GOT3 (cell line): ENCODE measurements around the gene PLXND1.

Experiments
- DNase-seq: peaks from one replicate; lab custom pipeline; 2025; ENCODE audit warnings: mixed read lengths; lab: John Stamatoyannopoulos, UW

PLXND1 gene

GRCh38 chr3:129601713-129602112, 4.8 kb downstream of the PLXND1 start:
- no peak for DNase-seq

DNA sequence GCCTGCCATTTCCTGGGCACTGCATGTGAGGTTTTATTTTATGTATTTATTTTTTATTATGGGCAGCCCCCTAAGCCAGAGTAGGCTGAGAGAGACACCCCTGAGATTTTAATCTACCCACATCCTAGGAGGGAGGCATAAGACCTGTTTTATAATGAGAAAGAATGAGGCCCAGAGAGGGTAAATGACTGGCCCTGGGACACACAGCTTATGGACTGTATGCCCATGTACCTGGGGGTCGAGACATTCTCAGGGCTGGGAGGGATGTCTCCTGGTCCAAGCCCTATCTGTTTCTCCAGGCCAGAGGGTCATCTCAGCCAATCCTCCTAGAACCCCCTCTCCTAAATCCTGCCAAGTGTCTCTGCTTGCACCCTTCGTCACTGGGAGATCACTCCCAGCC, 6.1 kb downstream of the PLXND1 start:
- DNase-seq: no peak

GRCh38 chr3:129599607-129600006, 6.9 kb downstream of the PLXND1 start:
- DNase-seq: no peak

DNA sequence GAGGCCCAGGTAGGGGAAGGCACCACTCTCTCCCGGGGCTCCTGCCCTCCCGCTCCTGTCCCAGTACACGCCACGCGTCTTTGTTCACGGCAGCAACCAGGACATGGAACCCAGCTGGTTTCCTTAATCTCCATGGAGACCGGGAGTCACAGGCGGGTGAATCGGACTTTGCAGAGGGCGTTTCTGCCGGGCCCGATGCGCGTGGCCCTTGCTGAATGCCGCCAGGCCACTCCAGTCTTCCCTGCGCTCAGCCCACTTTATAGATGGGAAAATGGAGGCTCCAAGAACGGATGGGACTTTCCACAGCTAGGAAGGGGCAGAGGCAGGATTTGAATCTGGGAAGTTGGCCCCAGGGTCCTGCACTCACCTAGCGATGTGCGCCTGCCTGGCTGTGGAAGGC, 7.4 kb downstream of the PLXND1 start:
- no peak for DNase-seq

DNA sequence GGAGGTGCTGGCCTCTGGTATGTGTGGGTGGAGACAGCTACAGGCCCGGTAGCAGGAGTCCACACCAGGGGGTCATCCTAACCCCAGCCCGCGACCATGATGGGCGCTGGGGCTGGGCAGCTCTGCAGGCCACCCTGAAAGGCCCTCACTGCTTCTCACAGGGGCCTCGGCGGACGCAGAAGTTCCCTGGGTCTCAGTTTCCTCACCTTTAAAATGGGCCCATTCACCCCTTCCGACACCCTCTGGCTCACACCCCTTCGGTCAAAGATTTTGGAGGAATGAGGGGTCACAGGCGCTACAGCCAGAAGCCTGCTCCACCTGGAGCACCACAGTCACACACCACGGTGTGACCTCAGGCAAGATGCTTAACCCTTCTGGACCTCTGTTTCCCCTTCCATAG, 8.0 kb downstream of the PLXND1 start:
- no peak for DNase-seq

GRCh38 chr3:129598000-129598381, 8.5 kb downstream of the PLXND1 start:
- DNase-seq: no peak

GRCh38 chr3:129597087-129597999, 9.1 kb downstream of the PLXND1 start:
- no peak for DNase-seq

- DNase-seq: peak; percentile 66
These were observed 10.0 kb downstream of the PLXND1 start for GRCh38 chr3:129596194-129597086.

GRCh38 chr3:129595544-129596193, 10.8 kb downstream of the PLXND1 start:
- DNase-seq: no peak

DNA sequence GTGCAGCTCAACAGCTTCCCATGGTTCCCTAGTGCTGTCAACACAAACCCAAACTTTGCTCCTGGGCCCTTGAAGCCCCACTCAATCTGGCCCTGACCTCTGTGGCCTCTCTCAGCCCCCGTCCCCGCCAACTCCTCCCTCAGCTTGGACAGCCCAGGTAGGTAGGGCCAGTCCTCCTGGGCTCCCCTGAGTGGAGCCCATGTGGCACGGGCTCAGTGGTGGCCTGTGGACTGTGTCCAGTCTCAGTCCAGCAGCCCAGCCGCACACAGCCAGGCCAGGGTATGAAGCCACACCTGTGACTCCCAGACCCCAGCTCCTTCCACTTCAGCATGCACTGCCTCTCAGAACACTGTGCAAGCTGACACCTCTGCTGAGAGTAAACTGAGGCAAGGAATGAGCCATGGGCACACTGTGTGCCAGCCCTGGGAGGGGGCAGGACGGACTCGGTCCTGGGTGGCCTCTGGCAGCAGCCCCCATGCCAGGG, 11.5 kb downstream of the PLXND1 start:
- DNase-seq: no peak

GRCh38 chr3:129594409-129594808, 12.1 kb downstream of the PLXND1 start:
- DNase-seq: no peak

DNA sequence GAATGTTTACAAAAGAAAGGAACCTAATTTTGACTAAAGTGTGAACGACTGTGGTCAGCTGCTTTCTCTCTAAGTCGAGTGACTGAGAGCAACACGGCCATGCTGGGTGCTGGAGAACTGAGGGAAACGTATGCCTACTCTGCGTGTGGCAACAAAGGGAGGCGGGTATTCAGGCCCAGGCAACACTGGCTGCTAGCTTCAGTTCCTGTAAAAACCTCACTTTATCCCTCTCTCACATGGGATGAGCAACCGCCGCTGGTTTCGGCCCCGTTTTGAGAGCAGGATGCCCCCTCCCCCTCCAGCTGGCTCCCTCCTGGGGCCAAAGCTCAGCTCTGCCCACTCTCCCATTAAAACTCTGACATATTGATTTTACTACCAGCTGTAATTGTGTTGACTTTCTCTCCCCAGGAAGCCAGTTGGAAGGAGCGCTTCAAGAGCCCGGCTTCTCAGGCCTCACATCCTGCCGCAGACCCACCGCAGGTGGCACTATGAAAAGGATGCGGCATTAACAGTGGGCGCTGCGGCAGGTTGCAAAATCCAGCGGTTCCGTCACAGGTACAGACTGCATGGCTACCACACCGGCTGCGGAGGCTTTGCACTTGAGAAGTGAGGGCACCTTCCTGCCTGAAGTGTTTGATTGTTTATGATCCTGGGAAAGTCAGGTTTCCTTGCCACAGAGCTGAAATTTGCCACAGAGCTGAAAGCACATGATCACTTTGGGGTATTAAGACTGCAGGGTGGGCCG, 12.7 kb downstream of the PLXND1 start:
- DNase-seq: no peak

DNA sequence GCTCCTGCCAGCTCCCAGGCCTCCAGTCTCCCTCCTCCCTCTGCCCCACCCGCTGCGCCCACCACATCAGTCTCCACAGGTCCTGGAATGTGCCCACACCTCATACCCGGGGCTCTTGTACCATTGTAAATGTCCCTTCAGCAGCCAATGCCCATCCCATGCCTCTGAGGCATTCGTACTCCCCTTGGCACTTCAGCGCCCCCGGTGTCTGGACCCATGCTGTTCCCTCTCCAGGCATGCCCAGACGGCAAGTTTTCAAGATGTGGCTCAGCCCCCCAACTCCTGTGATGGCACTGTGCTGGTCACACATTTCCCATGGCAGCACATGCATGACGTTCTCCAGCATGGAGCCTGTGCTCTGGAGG, 13.3 kb downstream of the PLXND1 start:
- no peak for DNase-seq

- no peak for DNase-seq
These were observed 13.9 kb downstream of the PLXND1 start for GRCh38 chr3:129592381-129593131.

GRCh38 chr3:129591932-129592331, 14.5 kb downstream of the PLXND1 start:
- DNase-seq: no peak

DNA sequence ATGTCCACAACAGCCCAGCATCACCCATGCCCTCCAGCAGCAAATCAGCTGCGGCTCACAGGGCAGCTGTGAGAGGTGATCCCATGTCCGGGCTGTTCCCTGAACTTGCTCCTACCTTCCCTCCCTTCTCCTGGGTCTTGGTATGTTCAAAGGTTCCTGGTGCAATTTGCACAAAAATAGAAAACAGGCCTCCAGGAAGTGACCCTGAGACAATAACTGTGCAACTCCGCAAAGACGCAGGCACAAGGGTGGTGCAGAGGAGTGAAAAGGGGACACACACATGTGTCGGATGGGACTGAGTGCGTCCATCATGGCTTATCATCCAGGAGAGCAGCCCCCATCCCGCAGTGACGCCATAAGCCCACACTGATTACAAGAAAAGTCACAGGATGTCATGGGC, 16.3 kb downstream of the PLXND1 start:
- DNase-seq: no peak

DNA sequence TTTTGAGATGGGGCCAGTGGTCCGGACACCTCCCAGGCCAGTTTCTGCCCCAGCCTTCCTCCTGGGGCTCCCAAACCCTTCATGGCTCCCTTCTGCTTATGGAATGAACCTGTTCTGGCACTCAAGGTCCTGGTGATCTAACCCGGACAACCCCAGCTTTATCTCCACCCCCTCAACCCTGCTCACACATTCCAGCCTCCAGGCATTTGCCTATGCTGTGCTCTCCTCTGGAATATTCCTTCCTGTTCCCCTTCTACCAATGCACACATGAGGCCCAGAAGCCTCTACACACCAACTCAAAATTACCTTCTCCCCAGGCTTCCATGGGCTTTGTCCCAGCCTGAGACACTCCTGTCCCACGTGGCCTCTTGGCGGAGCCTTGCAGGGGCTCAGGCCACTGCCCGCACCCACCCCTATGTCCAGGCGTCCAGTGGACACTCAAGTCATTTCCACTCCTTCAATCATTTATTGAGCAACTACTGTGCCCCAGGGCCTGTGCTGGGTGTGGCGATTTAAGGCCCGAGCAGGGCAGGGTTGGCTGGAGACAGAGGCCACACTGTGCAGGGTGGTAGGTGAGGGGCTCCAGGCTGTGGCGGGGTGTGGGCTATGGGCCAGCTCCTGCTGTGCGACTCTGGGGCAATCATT, 18.8 kb downstream of the PLXND1 start:
- no peak for DNase-seq

- no peak for DNase-seq
These were observed 19.6 kb downstream of the PLXND1 start for GRCh38 chr3:129586746-129587430.

- no peak for DNase-seq
These were observed 20.4 kb downstream of the PLXND1 start for GRCh38 chr3:129585949-129586657.
